Jurkat, Clone E6-1 (cell line): ENCODE results near the gene GLUL. TPM values are rescaled to one million over a fixed set of nuclear protein-coding genes. Genes with fewer than 3 reads are reported as not detected.

Experiments
- DNase-seq: peaks from one replicate; pipeline ENCODE4 v3.0.0-alpha.2; 2011; ENCODE audit warnings: low read depth, low spot score
- H3K4me3 ChIP-seq: 2 replicates; pipeline ENCODE4 v1.5.1; 2011; ENCODE audit warnings: mild to moderate bottlenecking, low read length, control low read depth, moderate library complexity
- polyA plus RNA-seq: library from polyadenylated mRNA; unstranded; fragments of >200 nt; gene quantifications from one replicate; pipeline ENCODE4 v1.2.1, GENCODE V29; 2012; ENCODE audit warnings: missing spikeins; ENCODE audit not compliant: insufficient read length, insufficient read depth

GLUL gene
- polyA plus RNA-seq: 221 TPM

DNA sequence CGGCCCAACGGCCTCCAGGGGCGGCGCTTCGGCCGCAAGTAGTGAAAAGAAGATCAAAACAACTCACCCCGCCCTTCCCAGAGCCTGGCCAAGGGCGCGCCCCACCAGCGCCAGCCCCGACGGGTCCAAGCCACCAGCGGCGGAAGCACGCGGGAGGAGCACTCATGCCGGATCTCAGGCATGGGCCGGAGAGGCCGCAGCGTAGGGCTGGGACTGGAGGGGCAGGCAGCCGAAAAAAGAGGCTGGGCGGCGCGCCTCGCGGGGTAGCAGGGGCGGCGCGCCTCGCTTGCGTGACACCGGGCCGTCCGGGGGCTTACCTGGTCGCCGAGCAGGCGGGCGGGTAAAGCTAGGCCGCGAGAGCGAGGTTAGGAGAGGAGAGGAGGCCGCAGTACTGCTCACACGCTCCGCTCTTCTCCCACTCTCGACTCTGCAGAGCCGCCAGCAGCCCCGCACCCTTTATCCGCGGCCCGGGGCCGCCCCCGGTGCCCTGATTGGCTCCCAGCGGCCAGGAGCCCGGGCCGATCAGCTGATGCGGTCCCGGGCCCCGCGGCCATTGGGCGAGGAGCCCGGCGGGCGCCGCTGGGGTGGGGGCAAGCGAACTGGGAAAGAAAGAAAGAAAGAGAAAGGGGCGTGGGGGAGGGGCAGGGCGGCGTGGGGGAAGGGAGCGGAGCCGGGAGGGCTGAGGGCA is at the start of gene GLUL:
Gene GLUL, minus strand, starts transcription at position 429 of the 688 bp plus-strand sequence. CDS start 3,053 bp downstream, outside the sequence.
- peak within 1 kb of the TSS; percentile 87 for H3K4me3 ChIP-seq
- peak; percentile 89 for DNase-seq

DNA sequence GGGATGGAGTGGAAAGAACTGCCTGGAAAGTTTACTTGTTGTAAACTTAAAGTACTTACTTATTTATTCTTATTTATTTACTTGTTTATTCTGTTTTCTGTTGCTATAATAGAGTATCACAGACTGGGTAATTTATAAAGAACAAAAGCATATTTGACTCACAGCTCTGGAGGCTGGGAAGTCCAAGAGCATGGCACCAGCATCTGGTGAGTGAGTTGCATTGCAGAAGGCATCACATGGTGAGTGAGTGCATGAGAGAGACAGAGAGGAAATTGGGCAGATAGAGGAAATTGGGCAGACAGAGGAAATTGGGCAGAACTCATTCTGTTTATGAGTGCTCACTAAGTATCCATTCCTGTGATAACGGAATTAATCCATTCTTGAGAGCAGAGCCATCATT is 46.7 kb upstream of the GLUL start:
- H3K4me3 ChIP-seq: no peak overlapping the region
- no peak for DNase-seq

- no peak overlapping the region for H3K4me3 ChIP-seq
- no peak for DNase-seq
Observed at GRCh38 chr1:182433580-182433979, 42.0 kb upstream of the GLUL start.

- no peak overlapping the region for H3K4me3 ChIP-seq
- DNase-seq: no peak
Observed at GRCh38 chr1:182431278-182431677, 39.7 kb upstream of the GLUL start.

- no peak overlapping the region for H3K4me3 ChIP-seq
- DNase-seq: peak; percentile 58
Observed at GRCh38 chr1:182430263-182431068, 38.9 kb upstream of the GLUL start.

DNA sequence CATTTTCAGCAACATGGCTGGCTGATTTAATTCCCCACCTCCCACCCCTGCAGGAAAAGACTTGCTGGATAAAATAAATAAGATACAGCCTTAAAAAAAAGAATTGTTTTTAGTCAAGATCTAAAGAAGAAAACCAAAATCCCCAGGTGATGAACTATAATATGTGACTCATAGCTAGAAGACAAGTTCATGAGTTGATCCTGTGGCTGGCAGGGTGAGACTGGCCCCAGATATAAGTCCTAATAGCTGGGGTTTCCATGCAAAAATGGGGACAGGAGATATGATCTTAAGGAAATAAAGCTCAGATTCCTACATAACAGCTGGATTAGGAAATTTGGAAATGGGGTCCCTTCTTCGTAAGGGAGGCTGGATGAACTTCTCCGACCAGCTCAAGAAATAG is 36.5 kb upstream of the GLUL start:
- DNase-seq: no peak
- no peak overlapping the region for H3K4me3 ChIP-seq

DNA sequence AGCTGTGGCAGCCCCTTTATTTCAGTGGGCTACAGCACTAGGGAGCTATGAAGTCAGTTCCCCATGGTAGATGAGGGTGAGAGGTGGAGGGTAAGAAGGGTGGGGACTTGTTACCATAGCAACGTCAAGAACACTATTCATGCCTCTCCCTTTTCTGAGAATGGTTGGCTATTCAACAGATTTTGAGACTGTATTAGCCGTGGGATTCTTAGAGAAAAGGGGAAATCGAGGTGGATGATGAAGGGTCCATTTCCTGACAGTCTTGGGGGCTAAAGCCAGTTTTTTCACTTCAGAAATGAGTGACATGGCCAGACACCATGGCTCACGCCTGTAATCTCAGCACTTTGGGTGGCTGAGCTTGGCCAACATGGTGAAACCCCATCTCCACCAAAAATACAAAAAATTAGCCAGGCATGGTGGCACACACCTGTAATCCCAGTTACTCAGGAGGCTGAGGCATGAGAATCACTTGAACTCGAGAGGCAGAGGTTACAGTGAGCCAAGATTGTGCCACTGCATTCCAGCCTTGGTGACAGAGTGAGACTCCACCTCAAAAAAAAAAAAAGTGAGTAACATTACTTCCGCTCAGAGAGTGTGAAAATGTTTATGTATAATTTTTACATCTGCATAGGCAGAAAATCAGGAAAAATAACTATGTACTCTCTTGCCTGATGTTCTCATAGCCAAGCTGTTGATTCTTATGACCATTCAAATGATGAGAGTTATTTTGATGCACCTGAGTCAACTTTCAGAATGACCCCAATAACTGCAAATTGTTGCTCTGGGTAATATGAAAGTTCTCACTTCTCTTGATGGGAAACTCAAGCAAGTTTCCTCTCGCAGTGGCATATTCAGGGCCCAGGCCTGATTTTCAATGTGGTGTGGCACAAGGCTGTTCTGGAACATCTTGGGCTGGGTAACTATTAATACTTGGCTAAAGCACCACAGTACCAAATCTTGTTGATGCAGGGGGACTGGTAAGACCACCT is 35.1 kb upstream of the GLUL start:
- H3K4me3 ChIP-seq: no peak overlapping the region
- peak; percentile 7 for DNase-seq

DNA sequence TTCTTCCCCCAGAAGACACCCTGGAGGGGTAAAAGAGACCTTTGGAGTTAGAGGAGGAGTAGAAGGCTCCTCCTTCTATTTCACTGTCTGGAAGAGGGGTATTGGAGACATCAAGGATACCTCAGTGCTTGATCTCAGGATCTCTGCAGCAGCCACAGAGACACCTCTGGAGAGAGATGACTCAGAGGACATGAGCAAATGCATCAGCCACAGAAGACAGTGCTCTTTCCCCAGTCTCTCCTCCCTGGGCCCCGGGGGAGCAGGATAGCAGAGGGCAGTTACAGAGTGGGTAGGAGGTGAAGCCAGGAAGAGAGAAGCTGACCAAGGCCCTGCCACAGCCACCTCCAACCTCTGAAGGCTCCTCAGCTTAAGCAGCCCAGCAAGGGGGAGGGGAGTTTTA is 24.2 kb upstream of the GLUL start:
- H3K4me3 ChIP-seq: no peak overlapping the region
- no peak for DNase-seq

- H3K4me3 ChIP-seq: no peak overlapping the region
- DNase-seq: no peak
Observed at GRCh38 chr1:182413969-182414368, 22.4 kb upstream of the GLUL start.

DNA sequence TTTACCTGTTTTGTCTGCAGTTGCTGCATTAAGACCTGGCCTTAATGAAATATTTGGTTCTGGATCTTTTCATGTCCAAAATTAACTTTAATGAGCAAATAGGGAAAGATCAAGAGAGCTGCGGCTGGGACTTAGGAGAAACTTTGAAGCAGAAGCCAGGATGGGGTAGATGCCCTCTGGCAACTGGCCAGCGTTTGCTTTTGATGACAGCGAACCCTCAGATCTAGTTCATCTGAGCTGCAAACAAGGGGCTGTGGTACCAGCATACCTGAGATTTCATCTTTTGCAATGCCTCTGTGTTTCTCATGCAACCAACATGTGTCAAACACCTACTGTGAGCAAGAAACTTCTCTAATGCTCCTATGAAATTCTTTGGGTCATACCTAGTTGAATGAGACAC is 21.9 kb upstream of the GLUL start:
- no peak for DNase-seq
- H3K4me3 ChIP-seq: no peak overlapping the region

DNA sequence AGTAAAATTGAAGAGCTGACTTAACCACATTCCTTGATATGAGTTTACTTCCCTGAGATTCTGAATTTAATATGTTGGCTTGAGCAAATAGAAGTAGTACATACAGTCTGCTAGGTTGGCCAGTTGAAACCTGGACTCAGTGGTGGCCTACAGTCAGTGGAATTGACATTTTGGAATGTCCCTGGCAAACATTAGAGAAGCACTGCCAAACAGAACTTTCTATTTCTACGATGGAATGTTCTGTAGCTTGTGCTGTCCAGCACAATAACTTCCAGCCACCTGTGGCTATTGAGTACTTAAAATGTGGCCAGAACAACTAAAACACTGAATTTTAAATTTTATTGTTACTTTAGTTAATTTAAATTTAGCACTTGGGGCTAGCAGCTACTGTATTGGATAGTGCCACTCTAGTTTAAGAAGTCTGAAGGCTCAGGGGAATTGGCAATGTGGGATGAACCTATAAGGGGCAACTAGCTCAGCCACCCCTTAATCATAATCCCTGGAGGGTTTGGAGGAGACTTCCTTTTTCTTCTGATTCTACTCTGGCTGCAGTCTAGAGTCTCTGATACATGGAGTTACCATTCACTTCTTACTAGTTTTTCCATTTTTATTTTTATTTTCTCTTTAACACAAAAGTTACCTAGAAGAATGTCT is 19.2 kb upstream of the GLUL start:
- no peak for DNase-seq
- no peak overlapping the region for H3K4me3 ChIP-seq

- DNase-seq: no peak
- no peak overlapping the region for H3K4me3 ChIP-seq
Observed at GRCh38 chr1:182410138-182410537, 18.5 kb upstream of the GLUL start.

DNA sequence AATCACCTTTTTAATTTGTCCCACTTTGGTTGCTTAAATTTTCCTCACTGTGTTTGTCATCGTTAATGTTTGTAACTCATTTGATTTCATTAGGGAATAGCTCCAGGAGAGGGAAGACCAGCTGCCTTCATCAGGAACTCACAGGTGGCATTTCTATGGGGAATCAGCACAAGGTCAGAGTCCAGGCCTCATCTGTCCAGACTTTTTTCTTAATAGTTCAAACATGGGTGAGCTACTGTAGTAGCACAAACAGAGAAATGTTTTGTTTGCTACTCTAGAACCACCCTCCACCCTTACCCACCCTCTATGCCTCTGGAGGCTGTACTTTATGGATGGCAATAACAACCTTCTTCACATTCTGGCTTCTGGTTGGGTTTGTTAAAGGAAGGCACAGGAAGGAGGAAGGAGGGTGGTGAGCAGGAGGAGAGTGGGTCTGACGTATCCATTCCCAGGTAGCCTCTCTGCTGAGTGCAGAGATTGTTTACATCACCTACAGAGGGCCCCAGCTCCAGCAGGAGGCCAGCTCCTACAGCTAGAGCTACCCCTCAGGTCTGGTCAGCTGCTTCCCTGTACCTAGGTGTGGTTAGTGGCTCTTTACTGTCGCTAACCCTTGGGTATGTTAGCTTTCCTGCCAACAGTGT is 17.0 kb upstream of the GLUL start:
- DNase-seq: no peak
- no peak overlapping the region for H3K4me3 ChIP-seq

DNA sequence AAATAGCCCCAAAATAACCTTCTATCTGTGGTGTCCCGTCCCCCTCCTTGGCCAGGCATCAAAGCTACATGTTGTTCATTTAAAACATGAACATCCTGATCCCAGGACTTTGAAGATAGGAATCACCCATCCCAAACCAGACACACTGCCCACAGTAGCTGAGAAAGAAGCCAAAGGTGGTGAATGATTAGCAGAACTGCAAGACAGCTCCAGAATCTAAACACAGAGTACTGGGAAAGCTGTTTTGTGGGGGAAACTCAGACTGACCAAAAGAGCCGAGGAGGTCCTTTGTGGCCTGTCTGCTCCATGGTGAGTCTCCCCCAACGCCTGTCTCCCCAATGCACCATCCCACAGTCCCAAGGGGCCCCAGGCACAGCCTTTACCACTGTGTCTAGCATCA is 16.1 kb upstream of the GLUL start:
- no peak for DNase-seq
- H3K4me3 ChIP-seq: no peak overlapping the region

DNA sequence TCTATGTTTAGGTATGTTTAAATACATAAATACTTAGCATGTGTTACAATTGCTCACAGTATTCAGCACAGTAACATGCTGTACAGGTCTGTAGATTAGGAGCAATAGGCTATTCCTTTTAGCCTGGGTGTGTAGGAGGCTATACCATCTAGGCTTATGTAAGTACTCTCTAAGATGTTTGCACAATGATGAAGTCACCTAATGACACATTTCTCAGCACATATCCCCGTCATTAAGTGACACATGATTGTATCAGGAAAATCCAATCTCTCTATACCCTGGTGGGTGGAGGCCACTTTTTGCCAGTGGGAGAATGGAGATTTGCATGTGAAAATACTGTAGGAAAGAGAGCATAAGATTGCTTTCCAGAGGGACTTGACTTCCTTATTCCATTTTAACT is 14.4 kb upstream of the GLUL start:
- no peak for DNase-seq
- H3K4me3 ChIP-seq: no peak overlapping the region

GRCh38 chr1:182405578-182405977 is 14.0 kb upstream of the GLUL start:
- DNase-seq: no peak
- no peak overlapping the region for H3K4me3 ChIP-seq

GRCh38 chr1:182404781-182405180 is 13.2 kb upstream of the GLUL start:
- DNase-seq: peak; percentile 37
- no peak overlapping the region for H3K4me3 ChIP-seq

GRCh38 chr1:182400567-182400966 is 9.0 kb upstream of the GLUL start, which contains the start of gene TEDDM1:
TEDDM1 (minus strand) TSS chr1:182400667; CDS start chr1:182400485, 182 bp downstream.
- DNase-seq: no peak
- H3K4me3 ChIP-seq: no peak within 1 kb of the TSS
